Measurements from ENCODE around the gene ZRANB3. TPM values are rescaled to one million over a fixed set of nuclear protein-coding genes. Genes with fewer than 3 reads are reported as not detected.

ZRANB3 gene
- polyA plus RNA-seq, 1 donor (not counting 4 experiments of a cell fraction or from before 2014, with no cell fraction given): 10.6 TPM

DNA sequence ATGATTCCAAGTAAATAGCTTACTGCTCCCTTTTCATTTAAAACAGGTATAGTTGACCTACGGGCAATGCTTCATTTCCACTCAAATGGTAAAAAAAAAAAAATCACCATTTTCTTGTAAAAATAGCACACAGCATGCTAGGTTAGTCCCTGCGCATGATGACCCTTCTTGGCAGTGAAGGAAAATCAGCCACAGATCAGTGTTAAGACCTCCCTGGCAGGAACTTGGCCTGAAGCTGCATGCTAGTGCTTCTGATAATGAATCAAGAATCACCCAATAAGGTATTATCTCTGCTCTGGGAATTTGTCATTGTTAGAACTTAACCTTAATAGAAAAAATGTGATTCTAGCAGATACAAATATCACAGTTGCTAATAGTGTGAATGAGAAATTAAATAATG, 312.6 kb downstream of the ZRANB3 start:
- Histone ChIP-seq H3K9me3 (ENCODE audit: control insufficient read depth, low read depth, low read length) (no peaks in the 10 kb centered on the region), H4K20me1 (ENCODE audit: control insufficient read depth, extremely low read depth, insufficient read depth, low read length) (no peaks in the 10 kb centered on the region), H3K9ac (ENCODE audit: control insufficient read depth, extremely low read depth, insufficient read depth, low read length) (no peak overlapping the region), H2AFZ (ENCODE audit: control insufficient read depth, low read length) (no peak overlapping the region), H3K27me3 (ENCODE audit: control insufficient read depth, extremely low read depth, insufficient read depth, low read length) (no peaks in the 10 kb centered on the region), H3K9me1 (ENCODE audit: control insufficient read depth, extremely low read depth, insufficient read depth, low read length) (no peaks in the 10 kb centered on the region), H3K36me3 (ENCODE audit: control insufficient read depth in 2 of 2, extremely low read depth in 1 of 2, insufficient read depth in 2 of 2, low read length in 2 of 2) (no peaks in the 10 kb centered on the region), H3K27ac (ENCODE audit: control insufficient read depth, insufficient read depth, low read length) (no peak overlapping the region), H3K4me3 (ENCODE audit: control insufficient read depth in 2 of 3, extremely low read depth in 1 of 3, insufficient read depth in 2 of 3, low read depth in 1 of 3, low read length in 3 of 3) (no peak overlapping the region), H3K4me1 (ENCODE audit: control insufficient read depth, extremely low read depth, insufficient read depth, low read length) (no peaks in the 10 kb centered on the region), H3K79me2 (ENCODE audit: control insufficient read depth, insufficient read depth, low read length) (no peaks in the 10 kb centered on the region), H3K4me2 (ENCODE audit: control insufficient read depth, extremely low read depth, insufficient read depth, low read depth, low read length) (no peak overlapping the region)
- DNase-seq (ENCODE audit: low read depth, low spot score) (no peak), FAIRE-seq (no peak)
- TF ChIP-seq EZH2 (IDR thresholded peaks at IDR 0.05; ENCODE audit: low read length): no peak
- TF ChIP-seq, protein P1, sequence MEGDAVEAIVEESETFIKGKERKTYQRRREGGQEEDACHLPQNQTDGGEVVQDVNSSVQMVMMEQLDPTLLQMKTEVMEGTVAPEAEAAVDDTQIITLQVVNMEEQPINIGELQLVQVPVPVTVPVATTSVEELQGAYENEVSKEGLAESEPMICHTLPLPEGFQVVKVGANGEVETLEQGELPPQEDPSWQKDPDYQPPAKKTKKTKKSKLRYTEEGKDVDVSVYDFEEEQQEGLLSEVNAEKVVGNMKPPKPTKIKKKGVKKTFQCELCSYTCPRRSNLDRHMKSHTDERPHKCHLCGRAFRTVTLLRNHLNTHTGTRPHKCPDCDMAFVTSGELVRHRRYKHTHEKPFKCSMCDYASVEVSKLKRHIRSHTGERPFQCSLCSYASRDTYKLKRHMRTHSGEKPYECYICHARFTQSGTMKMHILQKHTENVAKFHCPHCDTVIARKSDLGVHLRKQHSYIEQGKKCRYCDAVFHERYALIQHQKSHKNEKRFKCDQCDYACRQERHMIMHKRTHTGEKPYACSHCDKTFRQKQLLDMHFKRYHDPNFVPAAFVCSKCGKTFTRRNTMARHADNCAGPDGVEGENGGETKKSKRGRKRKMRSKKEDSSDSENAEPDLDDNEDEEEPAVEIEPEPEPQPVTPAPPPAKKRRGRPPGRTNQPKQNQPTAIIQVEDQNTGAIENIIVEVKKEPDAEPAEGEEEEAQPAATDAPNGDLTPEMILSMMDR (optimal IDR thresholded peaks at IDR 0.05 in 1 of 3, IDR thresholded peaks at IDR 0.05 in 1 of 3, conservative IDR thresholded peaks at IDR 0.05 in 1 of 3; ENCODE audit: extremely low read depth in 1 of 3, insufficient read depth in 2 of 3, low read length in 3 of 3): no peak
- dilution Hi-C loops (cut with MboI; ENCODE audit: extremely low pct_ligation_motif_present, low sequenced_read_pairs): no loop called here

DNA sequence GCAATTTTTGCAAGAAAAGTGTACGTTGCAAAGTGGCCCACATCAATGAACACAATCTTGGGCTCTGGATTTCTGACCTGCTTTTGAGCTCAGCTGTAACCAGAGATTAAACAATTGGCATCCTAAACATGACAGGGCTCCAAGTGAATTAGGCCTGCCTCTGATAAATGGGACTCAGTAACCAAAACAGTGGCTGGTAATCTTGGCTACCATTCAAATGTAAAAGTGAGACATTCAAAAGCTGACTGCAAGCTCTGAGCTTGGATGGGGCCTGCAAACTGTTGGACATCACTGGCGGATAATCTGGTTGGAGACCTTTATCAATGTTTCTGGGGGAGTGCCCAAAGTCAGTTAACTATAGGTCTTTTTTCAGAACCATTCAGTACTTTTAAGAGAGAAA, 318.3 kb downstream of the ZRANB3 start:
- no peaks in the 10 kb centered on the region for H4K20me1 ChIP-seq (ENCODE audit: control insufficient read depth, extremely low read depth, insufficient read depth, low read length)
- no peaks in the 10 kb centered on the region for H3K79me2 ChIP-seq (ENCODE audit: control insufficient read depth, insufficient read depth, low read length)
- H3K36me3 ChIP-seq (ENCODE audit: control insufficient read depth in 2 of 2, extremely low read depth in 1 of 2, insufficient read depth in 2 of 2, low read length in 2 of 2): no peaks in the 10 kb centered on the region
- no peak overlapping the region for H3K4me3 ChIP-seq (ENCODE audit: control insufficient read depth in 2 of 3, extremely low read depth in 1 of 3, insufficient read depth in 2 of 3, low read depth in 1 of 3, low read length in 3 of 3)
- H2AFZ ChIP-seq (ENCODE audit: control insufficient read depth, low read length): no peak overlapping the region
- no peaks in the 10 kb centered on the region for H3K4me1 ChIP-seq (ENCODE audit: control insufficient read depth, extremely low read depth, insufficient read depth, low read length)
- no peaks in the 10 kb centered on the region for H3K27me3 ChIP-seq (ENCODE audit: control insufficient read depth, extremely low read depth, insufficient read depth, low read length)
- no peak overlapping the region for H3K4me2 ChIP-seq (ENCODE audit: control insufficient read depth, extremely low read depth, insufficient read depth, low read depth, low read length)
- no peak for TF ChIP-seq EZH2 (IDR thresholded peaks at IDR 0.05; ENCODE audit: low read length)
- TF ChIP-seq, protein P1 (optimal IDR thresholded peaks at IDR 0.05 in 1 of 3, IDR thresholded peaks at IDR 0.05 in 1 of 3, conservative IDR thresholded peaks at IDR 0.05 in 1 of 3; ENCODE audit: extremely low read depth in 1 of 3, insufficient read depth in 2 of 3, low read length in 3 of 3): no peak
- no peaks in the 10 kb centered on the region for H3K9me3 ChIP-seq (ENCODE audit: control insufficient read depth, low read depth, low read length)
- dilution Hi-C loops (cut with MboI; ENCODE audit: extremely low pct_ligation_motif_present, low sequenced_read_pairs): no loop called here
- FAIRE-seq (peak; percentile 53), DNase-seq (ENCODE audit: low read depth, low spot score) (no peak)
- no peak overlapping the region for H3K27ac ChIP-seq (ENCODE audit: control insufficient read depth, insufficient read depth, low read length)
- H3K9me1 ChIP-seq (ENCODE audit: control insufficient read depth, extremely low read depth, insufficient read depth, low read length): no peaks in the 10 kb centered on the region
- H3K9ac ChIP-seq (ENCODE audit: control insufficient read depth, extremely low read depth, insufficient read depth, low read length): no peak overlapping the region
